Panc1 (cell line): ENCODE results near the gene OR10S1. TPM values are rescaled to one million over a fixed set of nuclear protein-coding genes. Genes with fewer than 3 reads are reported as not detected.

Experiments
- ATAC-seq: fragments of 200-7000 bp; cut with Tn5 transposase; 2 replicates; pipeline ENCODE4 v1.9.1; 2020; ENCODE audit warnings: mild to moderate bottlenecking, moderate library complexity
- BruUV-seq: library from RNA; stranded (reverse); fragments of 400-500 nt; replicated peaks from 2 replicates; lab custom pipeline; 2021; lab: Mats Ljungman, UMichigan
- CTCF ChIA-PET: fragments of 300-600 bp; sonication (Branson Sonifier 250); formaldehyde crosslinking; loops from one replicate; lab custom pipeline; 2022; ENCODE audit warnings: antibody characterized with exemption; lab: Charles Lee
- POLR2A ChIA-PET: fragments of 300-600 bp; sonication (Branson Sonifier 250); formaldehyde crosslinking; loops from one replicate; lab custom pipeline; 2022; ENCODE audit warnings: antibody characterized with exemption; lab: Charles Lee
- DNase-seq: peaks from one replicate; pipeline ENCODE4 v3.0.0-alpha.2; 2010; ENCODE audit warnings: low read depth, low spot score
- H3K27ac ChIP-seq: 2 replicates; pipeline ENCODE4 v1.5.1; 2011; ENCODE audit warnings: mild to moderate bottlenecking, low read length, inconsistent platforms
- H3K27me3 ChIP-seq: fragments of 200-500 bp; sonication (Bioruptor generic); 2 replicates; pipeline ENCODE4 v1.6.0; 2014; ENCODE audit warnings: low read length, inconsistent platforms; ENCODE audit not compliant: control insufficient read depth, insufficient read depth
- H3K36me3 ChIP-seq: fragments of 200-500 bp; sonication (Bioruptor generic); 2 replicates; pipeline ENCODE4 v1.5.1; 2014; ENCODE audit warnings: inconsistent platforms, mild to moderate bottlenecking, low read length, moderate library complexity; ENCODE audit not compliant: control insufficient read depth, insufficient read depth
- H3K4me1 ChIP-seq: 2 replicates; pipeline ENCODE4 v1.5.1; 2011; ENCODE audit warnings: inconsistent platforms, mild to moderate bottlenecking, low read length, moderate library complexity; ENCODE audit not compliant: control insufficient read depth, insufficient read depth
- H3K4me3 ChIP-seq, 2 experiments: 2 replicates each; pipeline ENCODE4 v1.5.1; 2011 to 2012; ENCODE audit warnings: low read depth in 2 of 2, low read length in 2 of 2, mild to moderate bottlenecking in 2 of 2, inconsistent platforms in 1 of 2, moderate library complexity in 1 of 2
- H3K9me3 ChIP-seq: fragments of 200-500 bp; sonication (Bioruptor generic); 2 replicates; pipeline ENCODE4 v1.5.1; 2014; ENCODE audit warnings: low read depth, mild to moderate bottlenecking, inconsistent platforms, low read length, moderate library complexity; ENCODE audit not compliant: control insufficient read depth, insufficient read depth
- POLR2AphosphoS5 ChIP-seq: IDR thresholded peaks from 2 replicates; pipeline ENCODE4 v1.6.1; 2012; ENCODE audit warnings: mild to moderate bottlenecking, low read depth, low read length, moderate library complexity
- SIN3A ChIP-seq: IDR thresholded peaks from 2 replicates; pipeline ENCODE4 v1.6.1; 2012; ENCODE audit warnings: low read depth, mild to moderate bottlenecking, low read length, moderate library complexity, borderline replicate concordance; ENCODE audit not compliant: insufficient read depth
- TCF7L2 ChIP-seq: IDR thresholded peaks from 2 replicates; pipeline ENCODE4 v1.6.1; 2011; ENCODE audit warnings: mild to moderate bottlenecking, low read depth, low read length, inconsistent platforms
- in situ Hi-C: cut with HindIII; loops from 2 replicates; pipeline ENCODE4 v1.10.0; 2016; ENCODE audit warnings: low sequenced_read_pairs, low pct_unique_long_range_greater_than_20kb
- intact Hi-C: fragments of 100-400 bp; cut with micrococcal nuclease; formaldehyde crosslinking; loops from one replicate; pipeline ENCODE4 v1.10.0; 2022; ENCODE audit not compliant: unreplicated experiment
- total RNA-seq: library from RNA; stranded (reverse); gene quantifications from one replicate; pipeline ENCODE4 v1.2.1, GENCODE V29; 2021; ENCODE audit not compliant: unreplicated experiment
- TF ChIP-seq, protein P1 (sequence below), 2 experiments: IDR thresholded peaks; 2 replicates each; pipeline ENCODE4 v1.6.1; 2011 to 2012; ENCODE audit warnings: low read depth in 2 of 2, control low read depth in 1 of 2, low read length in 1 of 2, mild to moderate bottlenecking in 1 of 2, moderate library complexity in 1 of 2; ENCODE audit not compliant: insufficient read depth in 1 of 2
- TF ChIP-seq, protein P2 (sequence below): fragments of 450-650 bp; IDR thresholded peaks from 2 replicates; pipeline ENCODE4 v1.5.1; 2017; ENCODE audit warnings: mild to moderate bottlenecking

The OR10S1 gene
- total RNA-seq, 1 experiment from 2014 or later, result not detected

DNA sequence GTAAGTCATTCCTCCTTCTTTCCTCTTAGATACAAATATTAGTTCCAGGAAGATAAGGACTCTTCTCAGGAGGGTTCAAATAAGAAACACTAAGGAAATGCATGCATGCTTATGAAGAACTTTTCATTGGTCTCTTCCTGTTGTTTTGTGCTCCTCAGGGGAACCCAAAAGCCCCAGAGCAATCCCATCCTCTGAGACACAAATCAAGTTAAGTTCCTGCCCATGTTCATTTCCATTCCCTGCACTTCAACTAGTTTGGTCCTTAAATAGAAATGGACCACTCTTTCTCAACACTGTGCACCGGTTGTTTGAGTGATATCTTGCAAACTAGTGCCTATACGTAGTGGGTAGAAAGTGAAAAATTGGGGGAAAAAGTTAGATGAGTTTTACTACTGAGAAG, 35.1 kb upstream of the OR10S1 start, which contains the start of gene OR10G4:
Gene OR10G4, plus strand, starts transcription at position 301 of the 400 bp plus-strand sequence. CDS start 2,578 bp downstream, outside the sequence.
- Histone ChIP-seq H3K36me3 (no peaks in the 10 kb centered on the region), H3K27me3 (no peaks in the 10 kb centered on the region), H3K27ac (no peak within 1 kb of the TSS), H3K4me1 (no peaks in the 10 kb centered on the region), H3K4me3 (no peak within 1 kb of the TSS), H3K9me3 (no peaks in the 10 kb centered on the region)
- in situ Hi-C loops (no loop called here), intact Hi-C loops (no loop called here)
- ChIA-PET POLR2A (no interaction called here), CTCF (no interaction called here)
- DNase-seq (no peak), ATAC-seq (no peak)
- no TSS peak for BruUV-seq
- TF ChIP-seq SIN3A, result no peak
- no peak for TF ChIP-seq POLR2AphosphoS5

DNA sequence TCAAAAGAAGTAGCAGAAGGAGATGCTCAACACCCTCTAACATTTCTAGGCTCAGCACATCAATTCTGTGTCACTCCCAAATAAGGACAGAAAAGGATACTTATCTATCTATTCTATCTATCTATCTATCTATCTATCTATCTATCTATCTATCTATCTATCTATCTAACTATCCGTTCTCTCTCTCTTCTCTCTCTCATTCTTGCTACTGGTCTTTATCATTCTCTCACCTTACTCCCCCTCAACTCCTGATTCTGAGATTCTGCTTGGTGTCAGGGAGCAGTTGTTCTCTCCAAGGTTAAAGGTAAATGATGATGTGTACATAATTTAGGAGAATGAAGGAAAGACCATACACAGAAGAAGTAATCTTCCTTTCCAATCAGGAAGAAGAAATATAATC, 17.5 kb upstream of the OR10S1 start, which contains the start of gene OR10G6:
Gene OR10G6, minus strand, starts transcription at position 43 of the 400 bp plus-strand sequence. Its CDS starts 0 bp downstream, at position 43.
- ATAC-seq (no peak), DNase-seq (no peak)
- no peak within 1 kb of the TSS for H3K4me3 ChIP-seq
- in situ Hi-C loops, result no loop called here
- no peak within 1 kb of the TSS for H3K27ac ChIP-seq
- ChIA-PET POLR2A (no interaction called here), CTCF (no interaction called here)
- no peaks in the 10 kb centered on the region for H3K4me1 ChIP-seq
- no peaks in the 10 kb centered on the region for H3K27me3 ChIP-seq
- intact Hi-C loops, result no loop called here
- H3K9me3 ChIP-seq, result no peaks in the 10 kb centered on the region
- no TSS peak for BruUV-seq
- no peak for TF ChIP-seq TCF7L2
- TF ChIP-seq POLR2AphosphoS5, result no peak
- TF ChIP-seq SIN3A, result no peak
- TF ChIP-seq, protein P1, sequence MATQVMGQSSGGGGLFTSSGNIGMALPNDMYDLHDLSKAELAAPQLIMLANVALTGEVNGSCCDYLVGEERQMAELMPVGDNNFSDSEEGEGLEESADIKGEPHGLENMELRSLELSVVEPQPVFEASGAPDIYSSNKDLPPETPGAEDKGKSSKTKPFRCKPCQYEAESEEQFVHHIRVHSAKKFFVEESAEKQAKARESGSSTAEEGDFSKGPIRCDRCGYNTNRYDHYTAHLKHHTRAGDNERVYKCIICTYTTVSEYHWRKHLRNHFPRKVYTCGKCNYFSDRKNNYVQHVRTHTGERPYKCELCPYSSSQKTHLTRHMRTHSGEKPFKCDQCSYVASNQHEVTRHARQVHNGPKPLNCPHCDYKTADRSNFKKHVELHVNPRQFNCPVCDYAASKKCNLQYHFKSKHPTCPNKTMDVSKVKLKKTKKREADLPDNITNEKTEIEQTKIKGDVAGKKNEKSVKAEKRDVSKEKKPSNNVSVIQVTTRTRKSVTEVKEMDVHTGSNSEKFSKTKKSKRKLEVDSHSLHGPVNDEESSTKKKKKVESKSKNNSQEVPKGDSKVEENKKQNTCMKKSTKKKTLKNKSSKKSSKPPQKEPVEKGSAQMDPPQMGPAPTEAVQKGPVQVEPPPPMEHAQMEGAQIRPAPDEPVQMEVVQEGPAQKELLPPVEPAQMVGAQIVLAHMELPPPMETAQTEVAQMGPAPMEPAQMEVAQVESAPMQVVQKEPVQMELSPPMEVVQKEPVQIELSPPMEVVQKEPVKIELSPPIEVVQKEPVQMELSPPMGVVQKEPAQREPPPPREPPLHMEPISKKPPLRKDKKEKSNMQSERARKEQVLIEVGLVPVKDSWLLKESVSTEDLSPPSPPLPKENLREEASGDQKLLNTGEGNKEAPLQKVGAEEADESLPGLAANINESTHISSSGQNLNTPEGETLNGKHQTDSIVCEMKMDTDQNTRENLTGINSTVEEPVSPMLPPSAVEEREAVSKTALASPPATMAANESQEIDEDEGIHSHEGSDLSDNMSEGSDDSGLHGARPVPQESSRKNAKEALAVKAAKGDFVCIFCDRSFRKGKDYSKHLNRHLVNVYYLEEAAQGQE (IDR thresholded peaks at IDR 0.05; ENCODE audit: insufficient read depth in 1 of 2, low read depth in 2 of 2, low read length in 1 of 2), result no peak
- TF ChIP-seq, protein P2, sequence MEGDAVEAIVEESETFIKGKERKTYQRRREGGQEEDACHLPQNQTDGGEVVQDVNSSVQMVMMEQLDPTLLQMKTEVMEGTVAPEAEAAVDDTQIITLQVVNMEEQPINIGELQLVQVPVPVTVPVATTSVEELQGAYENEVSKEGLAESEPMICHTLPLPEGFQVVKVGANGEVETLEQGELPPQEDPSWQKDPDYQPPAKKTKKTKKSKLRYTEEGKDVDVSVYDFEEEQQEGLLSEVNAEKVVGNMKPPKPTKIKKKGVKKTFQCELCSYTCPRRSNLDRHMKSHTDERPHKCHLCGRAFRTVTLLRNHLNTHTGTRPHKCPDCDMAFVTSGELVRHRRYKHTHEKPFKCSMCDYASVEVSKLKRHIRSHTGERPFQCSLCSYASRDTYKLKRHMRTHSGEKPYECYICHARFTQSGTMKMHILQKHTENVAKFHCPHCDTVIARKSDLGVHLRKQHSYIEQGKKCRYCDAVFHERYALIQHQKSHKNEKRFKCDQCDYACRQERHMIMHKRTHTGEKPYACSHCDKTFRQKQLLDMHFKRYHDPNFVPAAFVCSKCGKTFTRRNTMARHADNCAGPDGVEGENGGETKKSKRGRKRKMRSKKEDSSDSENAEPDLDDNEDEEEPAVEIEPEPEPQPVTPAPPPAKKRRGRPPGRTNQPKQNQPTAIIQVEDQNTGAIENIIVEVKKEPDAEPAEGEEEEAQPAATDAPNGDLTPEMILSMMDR, result no peak
- no peaks in the 10 kb centered on the region for H3K36me3 ChIP-seq

DNA sequence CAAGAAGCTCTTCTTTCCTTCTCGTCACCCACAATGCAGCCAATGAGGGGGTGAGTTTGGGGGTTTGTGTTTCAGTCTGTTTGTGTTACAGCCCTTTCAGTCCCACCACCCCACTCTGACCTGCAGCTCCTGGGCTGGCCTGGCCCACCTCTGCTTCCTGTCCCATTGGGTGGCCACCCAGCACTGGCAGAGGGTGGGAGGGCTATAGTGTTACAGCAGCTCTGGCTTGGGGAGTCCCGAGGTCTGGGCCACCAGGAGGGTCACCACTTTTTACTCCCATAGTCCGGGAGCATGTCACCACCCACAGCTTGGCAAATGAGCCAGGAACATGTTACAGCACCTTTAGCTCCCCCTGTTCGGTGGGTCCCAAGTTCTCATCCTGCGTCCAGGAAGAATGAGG, 1.7 kb upstream of the OR10S1 start:
- POLR2A ChIA-PET, result no interaction called here
- TF ChIP-seq TCF7L2, result no peak
- TF ChIP-seq, protein P1 (IDR thresholded peaks at IDR 0.05; ENCODE audit: insufficient read depth in 1 of 2, low read depth in 2 of 2, low read length in 1 of 2), result no peak
- TF ChIP-seq POLR2AphosphoS5, result no peak
- TF ChIP-seq, protein P2, result no peak
- no peak for TF ChIP-seq SIN3A
- H3K4me1 ChIP-seq, result no peaks in the 10 kb centered on the region
- H3K36me3 ChIP-seq, result no peaks in the 10 kb centered on the region
- CTCF ChIA-PET, result interaction anchor here (0.6 kb wide), 1 partner anchor 270 kb away, joined by 4 read pairs; no protein-coding TSS in a partner anchor
- no TSS peak for BruUV-seq
- in situ Hi-C loops, result no loop called here
- intact Hi-C loops, result no loop called here
- no peaks in the 10 kb centered on the region for H3K9me3 ChIP-seq
- ATAC-seq (no peak), DNase-seq (no peak)
- H3K27me3 ChIP-seq, result no peaks in the 10 kb centered on the region
- no peak overlapping the region for H3K27ac ChIP-seq
- no peak overlapping the region for H3K4me3 ChIP-seq
